IMR-90 (cell line): ENCODE measurements around the gene LDAH. TPM values are rescaled to one million over a fixed set of nuclear protein-coding genes. Genes with fewer than 3 reads are reported as not detected.

Source experiments
- ATAC-seq: fragments of 200-7000 bp; cut with Tn5 transposase; 2 replicates; pipeline ENCODE4 v1.9.1; 2020; ENCODE audit warnings: low read depth, mild to moderate bottlenecking, moderate library complexity
- BruUV-seq: library from RNA; stranded (reverse); fragments of 400-500 nt; replicated peaks from 2 replicates; lab custom pipeline; 2021; lab: Mats Ljungman, UMichigan
- CTCF ChIA-PET: fragments of 300-600 bp; formaldehyde crosslinking; extraction: SDS; loops from one replicate; lab custom pipeline; 2021; ENCODE audit warnings: antibody characterized with exemption; lab: Yijun Ruan, JAX
- POLR2A ChIA-PET: fragments of 300-600 bp; sonication (Branson Sonifier 250); formaldehyde crosslinking; loops from one replicate; lab custom pipeline; 2022; ENCODE audit warnings: antibody characterized with exemption; ENCODE audit not compliant: unreplicated experiment; lab: Charles Lee
- DNase-seq: peaks from one replicate; pipeline ENCODE4 v3.0.0; 2013
- H2AFZ ChIP-seq: replicated peaks from 2 replicates; pipeline ENCODE3; 2013; ENCODE audit warnings: low read length, mild to moderate bottlenecking; ENCODE audit not compliant: poor library complexity
- H2AK5ac ChIP-seq: 2 replicates; pipeline ENCODE4 v1.6.1; 2013; ENCODE audit warnings: low read depth, low read length, inconsistent platforms
- H2AK9ac ChIP-seq: replicated peaks from 2 replicates; pipeline ENCODE3; 2013; ENCODE audit warnings: mild to moderate bottlenecking, low read depth, low read length, moderate library complexity; ENCODE audit not compliant: poor library complexity
- H2BK120ac ChIP-seq: 2 replicates; pipeline ENCODE4 v1.6.1; 2013; ENCODE audit warnings: low read depth, low read length, inconsistent platforms
- H2BK15ac ChIP-seq: 3 replicates; pipeline ENCODE4 v1.6.1; 2013; ENCODE audit warnings: low read depth, low read length, inconsistent platforms
- H2BK20ac ChIP-seq: 2 replicates; pipeline ENCODE4 v1.6.1; 2013; ENCODE audit warnings: low read depth, mild to moderate bottlenecking, inconsistent platforms, low read length, moderate library complexity
- H2BK5ac ChIP-seq: 2 replicates; pipeline ENCODE4 v1.6.1; 2013; ENCODE audit warnings: mild to moderate bottlenecking, low read depth, low read length, inconsistent platforms; ENCODE audit not compliant: poor library complexity, severe bottlenecking
- H3K14ac ChIP-seq: replicated peaks from 2 replicates; pipeline ENCODE4 v1.6.1; 2013; ENCODE audit warnings: low read depth, low read length, inconsistent platforms
- H3K18ac ChIP-seq: 2 replicates; pipeline ENCODE4 v1.6.1; 2013; ENCODE audit warnings: low read depth, low read length, control low read depth
- H3K23ac ChIP-seq: 2 replicates; pipeline ENCODE4 v1.6.1; 2013; ENCODE audit warnings: low read depth, low read length, inconsistent platforms
- H3K27ac ChIP-seq: 2 replicates; pipeline ENCODE4 v1.5.1; 2013; ENCODE audit warnings: mild to moderate bottlenecking, control low read depth, low read length; ENCODE audit not compliant: insufficient read depth
- H3K27me3 ChIP-seq: 2 replicates; pipeline ENCODE4 v1.6.1; 2013; ENCODE audit warnings: low read length; ENCODE audit not compliant: control insufficient read depth, insufficient read depth
- H3K36me3 ChIP-seq: 2 replicates; pipeline ENCODE4 v1.6.1; 2013; ENCODE audit warnings: low read length, mixed read lengths; ENCODE audit not compliant: control insufficient read depth, insufficient read depth
- H3K4ac ChIP-seq: 2 replicates; pipeline ENCODE4 v1.6.1; 2013; ENCODE audit warnings: low read depth, low read length, inconsistent platforms
- H3K4me1 ChIP-seq: 2 replicates; pipeline ENCODE4 v1.6.1; 2013; ENCODE audit warnings: low read length, mixed read lengths; ENCODE audit not compliant: control insufficient read depth, insufficient read depth
- H3K4me2 ChIP-seq: 2 replicates; pipeline ENCODE4 v1.6.1; 2013; ENCODE audit warnings: low read depth, mild to moderate bottlenecking, control low read depth, low read length, moderate library complexity
- H3K4me3 ChIP-seq: 2 replicates; pipeline ENCODE4 v1.5.1; 2013; ENCODE audit warnings: low read depth, mild to moderate bottlenecking, control low read depth, low read length, moderate library complexity; ENCODE audit not compliant: insufficient read depth
- H3K56ac ChIP-seq: 2 replicates; pipeline ENCODE4 v1.6.1; 2013; ENCODE audit warnings: low read length, inconsistent platforms; ENCODE audit not compliant: insufficient read depth; ENCODE audit errors: extremely low read depth
- H3K79me1 ChIP-seq, 2 experiments: 2 replicates each; pipeline ENCODE4 v1.6.1; 2013; ENCODE audit warnings: low read length in 2 of 2, inconsistent platforms in 1 of 2, low read depth in 1 of 2
- H3K9ac ChIP-seq: 2 replicates; pipeline ENCODE4 v1.6.1; 2013; ENCODE audit warnings: low read depth, low read length, control low read depth
- H3K9me1 ChIP-seq: 2 replicates; pipeline ENCODE4 v1.6.1; 2013; ENCODE audit warnings: low read length, inconsistent platforms; ENCODE audit not compliant: insufficient read depth
- H3K9me3 ChIP-seq: 2 replicates; pipeline ENCODE4 v1.6.1; 2013; ENCODE audit warnings: low read length; ENCODE audit not compliant: control insufficient read depth, insufficient read depth
- H4K20me1 ChIP-seq: 2 replicates; pipeline ENCODE4 v1.6.1; 2013; ENCODE audit warnings: low read length, inconsistent platforms; ENCODE audit not compliant: insufficient read depth
- H4K5ac ChIP-seq: 2 replicates; pipeline ENCODE4 v1.6.1; 2013; ENCODE audit warnings: mild to moderate bottlenecking, low read depth, low read length, control low read depth
- H4K8ac ChIP-seq, 2 experiments: 2 replicates each; pipeline ENCODE4 v1.6.1; 2013; ENCODE audit warnings: low read depth in 2 of 2, low read length in 2 of 2, control low read depth in 1 of 2, inconsistent platforms in 1 of 2
- H4K91ac ChIP-seq: 2 replicates; pipeline ENCODE4 v1.6.1; 2013; ENCODE audit warnings: low read depth, low read length, inconsistent platforms; ENCODE audit not compliant: insufficient read depth
- CHD1 ChIP-seq: IDR thresholded peaks from 2 replicates; pipeline ENCODE4 v1.6.1; 2012; ENCODE audit warnings: low read depth, low read length, improper control_type of control experiment
- MAFK ChIP-seq: IDR thresholded peaks from 2 replicates; pipeline ENCODE4 v1.6.1; 2012; ENCODE audit warnings: low read depth, low read length, improper control_type of control experiment
- NFE2L2 ChIP-seq: fragments of 150-350 bp; IDR thresholded peaks from 2 replicates; pipeline ENCODE4 v1.6.1; 2016; ENCODE audit warnings: low read depth, mild to moderate bottlenecking, low read length
- RCOR1 ChIP-seq: IDR thresholded peaks from 2 replicates; pipeline ENCODE4 v1.6.1; 2012; ENCODE audit warnings: mild to moderate bottlenecking, low read length, improper control_type of control experiment; ENCODE audit not compliant: insufficient replicate concordance
- WGBS, 2 experiments: methylation state at CpG; one replicate each; pipeline versions ENCODE4 v1.1.5 to v1.1.7; 2013; ENCODE audit warnings: missing lambda C conversion rate in 2 of 2; ENCODE audit not compliant: insufficient read length in 1 of 2; ENCODE audit errors: extremely low coverage in 2 of 2; 5-methylcytosine and 5-hydroxymethylcytosine counted together
- dilution Hi-C: fragments of 300-500 bp; cut with HindIII; formaldehyde crosslinking; loops from one replicate; pipeline ENCODE4 v1.14.3; 2018; ENCODE audit warnings: low sequenced_read_pairs; ENCODE audit not compliant: unreplicated experiment
- in situ Hi-C: fragments of 300-500 bp; cut with MboI; formaldehyde crosslinking; loops from 3 replicates; pipeline ENCODE4 v1.14.3; 2019; ENCODE audit warnings: low sequenced_read_pairs, inconsistent platforms, mixed read lengths
- intact Hi-C: fragments of 100-400 bp; cut with micrococcal nuclease; formaldehyde crosslinking; loops from 2 replicates; pipeline ENCODE4 v1.10.0; 2022
- polyA plus RNA-seq, 3 experiments: library from polyadenylated mRNA; depleted of rRNA; stranded (reverse); fragments of >200 nt; gene quantifications; 2 replicates each; pipeline ENCODE4 v1.2.3, GENCODE V29; 2012; ENCODE audit warnings: low replicate concordance in 1 of 3
- total RNA-seq: library from RNA; depleted of rRNA; stranded (reverse); fragments of >200 nt; gene quantifications from 2 replicates; pipeline ENCODE4 v1.2.3, GENCODE V29; 2012

The LDAH gene
- total and polyA plus RNA-seq, 2 of the 4 experiments (the other 2 are of a cell fraction): 12.1 to 31.7 TPM

DNA sequence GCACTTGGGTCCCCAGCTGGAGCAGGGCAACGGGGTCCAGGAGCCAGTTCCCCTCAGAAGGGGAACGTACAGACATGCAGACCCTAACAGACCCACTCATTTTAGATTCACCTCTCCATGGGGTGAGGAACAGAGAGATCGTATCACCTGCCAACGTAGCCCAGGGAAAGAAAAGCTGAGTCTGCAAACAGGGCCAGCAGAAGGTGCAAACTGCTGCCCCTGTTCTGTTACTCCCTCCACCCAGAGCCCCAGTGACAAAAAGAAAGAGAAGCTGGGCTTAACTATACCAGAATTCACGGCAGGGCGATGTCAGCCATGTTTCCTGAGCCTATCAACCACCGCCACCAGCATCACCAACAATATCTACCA is 171.2 kb downstream of the LDAH start:
- no peak overlapping the region for H2BK20ac ChIP-seq
- peaks cover 9% of the 10 kb centered on the region for H3K9me1 ChIP-seq
- no peak overlapping the region for H3K23ac ChIP-seq
- no peak overlapping the region for H3K18ac ChIP-seq
- no peak for ATAC-seq
- peak overlapping the region; percentile 97 for H4K91ac ChIP-seq
- no CpG with 5 or more reads among the region's 7 CpGs for WGBS, 2 experiments
- 0 out of 2 replicates have a peak overlapping the region, but pooled peaks have one; percentile 99 for H3K14ac ChIP-seq
- H3K9me3 ChIP-seq: no peaks in the 10 kb centered on the region
- H3K27ac ChIP-seq: no peak overlapping the region; the same call in 1 of the 2 replicates
- no peak overlapping the region for H3K4me3 ChIP-seq
- H2AK9ac ChIP-seq: peak overlapping the region; percentile 97
- H3K79me1 ChIP-seq: peaks cover 10 to 34% of the 10 kb centered on the region in 2 experiments; a peak in 3 of 4 replicates
- H2BK5ac ChIP-seq: no peak overlapping the region
- no peak overlapping the region for H2BK15ac ChIP-seq
- H4K20me1 ChIP-seq: peaks cover 5% of the 10 kb centered on the region; the same call in 1 of the 2 replicates
- ChIA-PET CTCF (interaction anchor here (0.7 to 1.6 kb wide), 11 partner anchors 9 to 273 kb away, joined by 3 to 10 read pairs (median 4); no protein-coding TSS in a partner anchor), POLR2A (no interaction called here)
- peaks cover 20% of the 10 kb centered on the region for H3K27me3 ChIP-seq
- intact Hi-C loops: no loop called here
- BruUV-seq: no TSS peak
- H3K4ac ChIP-seq: peak overlapping the region; percentile 97
- H3K36me3 ChIP-seq: no peaks in the 10 kb centered on the region
- peaks cover 9% of the 10 kb centered on the region for H3K4me1 ChIP-seq
- H3K9ac ChIP-seq: no peak overlapping the region
- DNase-seq: no peak
- H4K8ac ChIP-seq: peak overlapping the region; percentile 98; a peak in 3 of 4 replicates
- dilution Hi-C loops: no loop called here
- H3K56ac ChIP-seq: no peak overlapping the region
- H3K4me2 ChIP-seq: peak overlapping the region; percentile 94; the same call in 1 of the 2 replicates
- H2BK120ac ChIP-seq: no peak overlapping the region
- H4K5ac ChIP-seq: 0 out of 2 replicates have a peak overlapping the region, but pooled peaks have one; percentile 13
- peak overlapping the region; percentile 100 for H2AFZ ChIP-seq
- in situ Hi-C loops: loop anchor here (25.0 kb wide), 1 partner anchor 1111 kb away; no protein-coding TSS in a partner anchor
- peak overlapping the region; percentile 25; the same call in 1 of the 2 replicates for H2AK5ac ChIP-seq
- TF ChIP-seq MAFK (no peak), CHD1 (no peak), NFE2L2 (no peak), RCOR1 (no peak)
